Ovary (tissue), 9 donors: Measurements from ENCODE around the gene GALNT17. TPM values are rescaled to one million over a fixed set of nuclear protein-coding genes. Genes with fewer than 3 reads are reported as not detected.
"Not testable (repeated sequence)": the region's sequence is repeated elsewhere in the genome, so short reads cannot be mapped to it uniquely, and the experiment has no call there.

Experiments used
- DNase-seq, 5 donors: peaks; one replicate each; pipeline ENCODE4 v3.0.0-alpha.2; 2019 to 2020
- H3K27ac ChIP-seq, 2 donors: fragments of 200-600 bp; one replicate each; pipeline versions ENCODE4 v1.5.1 to v1.8.0; 2019 to 2022
- H3K27me3 ChIP-seq: fragments of 200-600 bp; one replicate; pipeline ENCODE4 v1.8.0; 2022
- H3K36me3 ChIP-seq: fragments of 200-600 bp; sonication (generic); one replicate; pipeline ENCODE4 v1.5.1; 2019
- H3K4me1 ChIP-seq: one replicate; pipeline ENCODE4 v1.8.1; 2013; ENCODE audit warnings: mild to moderate bottlenecking, moderate library complexity; ENCODE audit not compliant: insufficient read depth
- H3K4me3 ChIP-seq: fragments of 200-600 bp; sonication (generic); one replicate; pipeline ENCODE4 v1.5.1; 2017
- H3K9me3 ChIP-seq, 2 donors: fragments of 200-600 bp in 1 of 2; sonication (generic) in 1 of 2; one replicate each; pipeline versions ENCODE4 v1.5.1 to v1.8.1; 2013 to 2019; ENCODE audit warnings: mild to moderate bottlenecking in 1 of 2, moderate library complexity in 1 of 2
- EP300 ChIP-seq: sonication (generic); formaldehyde crosslinking; IDR thresholded peaks from one replicate; pipeline ENCODE4 v1.6.1; 2017; ENCODE audit warnings: antibody characterized with exemption
- POLR2A ChIP-seq: fragments of 450-650 bp; IDR thresholded peaks from one replicate; pipeline ENCODE4 v1.6.1; 2017; ENCODE audit warnings: antibody characterized with exemption, mild to moderate bottlenecking, moderate library complexity
- WGBS, 3 donors: extraction: QIAGEN DNeasy Blood & Tissue Kit in 1 of 3; methylation state at CpG; one replicate each; pipeline versions ENCODE4 v1.1.5 to v1.1.7; 2013 to 2017; 5-methylcytosine and 5-hydroxymethylcytosine counted together
- intact Hi-C, 4 donors: fragments of 100-400 bp; cut with DNase I; formaldehyde crosslinking; loops; one replicate each; pipeline versions ENCODE4 v1.11.0 to v1.15.1; 2022 to 2023
- polyA plus RNA-seq, 2 donors: library from polyadenylated mRNA; stranded (reverse); fragments of 200-250 nt in 1 of 2; fragments of 350-450 nt in 1 of 2; fragmentation: Illumina TruSeq in 1 of 2; extraction: RNeasy Lipid Tissue Mini Kit (QIAGEN cat#74804) in 1 of 2; gene quantifications; one replicate each; pipeline ENCODE4 v1.2.3, GENCODE V29; 2013 to 2014
- total RNA-seq, 7 donors: library from RNA; depleted of rRNA in 2 of 7; stranded (reverse); fragments of >200 nt in 2 of 7; fragmentation: NEBNext Ultra II Directional in 3 of 7; extraction: Animal tissue kit (Norgen Biotek cat#: 25700) in 3 of 7; gene quantifications; one replicate each; pipeline versions ENCODE4 v1.1.0 to v1.2.4, GENCODE V29; 2016 to 2023
- TF ChIP-seq, protein P1 (sequence below), 3 donors: fragments of 450-650 bp in 2 of 3; fragments of 200-600 bp in 1 of 3; IDR thresholded peaks; one replicate each; pipeline versions ENCODE4 v1.5.1 to v1.8.0; 2016 to 2022; ENCODE audit warnings: antibody characterized with exemption in 3 of 3, mild to moderate bottlenecking in 1 of 3
- donor health status: DM: no; HTN: no; CAD: no; lungs with moderate emphysema.
- donor health status: DM: no; HTN: no; CAD: no.
- donor health status: Bipolar disorder and iron deficiency.
- donor health status: DM: yes; HTN: yes; CAD: no.
- donor health status: DM: no; HTN: no; CAD: no.
- donor health status: DM: yes; HTN: yes; CAD: no.

GALNT17 gene
- total and polyA plus RNA-seq, 9 donors: 13.4 to 90.1 (median 57.1) TPM

- H3K4me3 ChIP-seq: no peak overlapping the region
- no peaks in the 10 kb centered on the region for H3K27me3 ChIP-seq
- no peaks in the 10 kb centered on the region for H3K36me3 ChIP-seq
- 65 to 78% (median 69%) methylated on average over 6 of the region's 6 CpGs for WGBS, 3 donors
- DNase-seq: no peak
- intact Hi-C loops: no loop called here
- TF ChIP-seq EP300: no peak
- TF ChIP-seq, protein P1, sequence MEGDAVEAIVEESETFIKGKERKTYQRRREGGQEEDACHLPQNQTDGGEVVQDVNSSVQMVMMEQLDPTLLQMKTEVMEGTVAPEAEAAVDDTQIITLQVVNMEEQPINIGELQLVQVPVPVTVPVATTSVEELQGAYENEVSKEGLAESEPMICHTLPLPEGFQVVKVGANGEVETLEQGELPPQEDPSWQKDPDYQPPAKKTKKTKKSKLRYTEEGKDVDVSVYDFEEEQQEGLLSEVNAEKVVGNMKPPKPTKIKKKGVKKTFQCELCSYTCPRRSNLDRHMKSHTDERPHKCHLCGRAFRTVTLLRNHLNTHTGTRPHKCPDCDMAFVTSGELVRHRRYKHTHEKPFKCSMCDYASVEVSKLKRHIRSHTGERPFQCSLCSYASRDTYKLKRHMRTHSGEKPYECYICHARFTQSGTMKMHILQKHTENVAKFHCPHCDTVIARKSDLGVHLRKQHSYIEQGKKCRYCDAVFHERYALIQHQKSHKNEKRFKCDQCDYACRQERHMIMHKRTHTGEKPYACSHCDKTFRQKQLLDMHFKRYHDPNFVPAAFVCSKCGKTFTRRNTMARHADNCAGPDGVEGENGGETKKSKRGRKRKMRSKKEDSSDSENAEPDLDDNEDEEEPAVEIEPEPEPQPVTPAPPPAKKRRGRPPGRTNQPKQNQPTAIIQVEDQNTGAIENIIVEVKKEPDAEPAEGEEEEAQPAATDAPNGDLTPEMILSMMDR (IDR thresholded peaks at IDR 0.05): no peak
- TF ChIP-seq POLR2A: no peak
- no peaks in the 10 kb centered on the region for H3K9me3 ChIP-seq
- peaks cover 5% of the 10 kb centered on the region for H3K4me1 ChIP-seq
- H3K27ac ChIP-seq: no peak overlapping the region
Measured at GRCh38 chr7:71637578-71637977, 505.6 kb downstream of the GALNT17 start.

DNA sequence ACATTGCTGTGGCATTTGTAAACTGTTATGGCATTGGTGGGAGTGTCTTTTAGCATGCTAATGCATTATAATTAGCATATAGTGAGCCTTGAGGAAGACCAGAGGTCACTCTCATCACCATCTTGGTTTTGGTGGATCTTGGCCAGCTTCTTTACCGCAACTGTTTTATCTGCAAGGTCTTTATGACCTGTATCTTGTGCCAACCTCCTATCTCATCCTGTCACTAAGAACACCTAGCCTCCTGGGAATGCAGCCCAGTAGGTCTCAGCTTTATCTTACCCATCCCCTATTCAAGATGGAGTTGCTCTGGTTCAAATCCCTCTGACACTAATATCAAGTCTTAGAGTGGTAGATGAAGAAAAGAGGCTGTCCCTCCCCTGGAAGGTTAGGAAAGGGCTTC is 506.2 kb downstream of the GALNT17 start:
- TF ChIP-seq, protein P1 (IDR thresholded peaks at IDR 0.05): no peak
- TF ChIP-seq POLR2A: no peak
- TF ChIP-seq EP300: no peak
- H3K36me3 ChIP-seq: no peaks in the 10 kb centered on the region
- H3K4me3 ChIP-seq: no peak overlapping the region
- 35 to 56% (median 52%) methylated on average over 1 of the region's 1 CpG for WGBS, 3 donors
- no peak overlapping the region for H3K27ac ChIP-seq
- intact Hi-C loops: no loop called here
- H3K4me1 ChIP-seq: peaks cover 3% of the 10 kb centered on the region
- DNase-seq: no peak
- H3K9me3 ChIP-seq: no peaks in the 10 kb centered on the region
- H3K27me3 ChIP-seq: no peaks in the 10 kb centered on the region

GRCh38 chr7:71639382-71640085 is 507.6 kb downstream of the GALNT17 start:
- 81 to 83% (median 81%) methylated on average over 12 of the region's 12 CpGs for whole genome bisulfite sequencing, 3 donors
- Histone ChIP-seq H3K9me3 (no peaks in the 10 kb centered on the region), H3K4me1 (peaks cover 2% of the 10 kb centered on the region), H3K27ac (no peak overlapping the region), H3K4me3 (no peak overlapping the region), H3K36me3 (no peaks in the 10 kb centered on the region), H3K27me3 (no peaks in the 10 kb centered on the region)
- no peak for DNase-seq
- intact Hi-C loops: no loop called here
- TF ChIP-seq, protein P1 (IDR thresholded peaks at IDR 0.05): no peak
- no peak for TF ChIP-seq POLR2A
- TF ChIP-seq EP300: no peak

DNA sequence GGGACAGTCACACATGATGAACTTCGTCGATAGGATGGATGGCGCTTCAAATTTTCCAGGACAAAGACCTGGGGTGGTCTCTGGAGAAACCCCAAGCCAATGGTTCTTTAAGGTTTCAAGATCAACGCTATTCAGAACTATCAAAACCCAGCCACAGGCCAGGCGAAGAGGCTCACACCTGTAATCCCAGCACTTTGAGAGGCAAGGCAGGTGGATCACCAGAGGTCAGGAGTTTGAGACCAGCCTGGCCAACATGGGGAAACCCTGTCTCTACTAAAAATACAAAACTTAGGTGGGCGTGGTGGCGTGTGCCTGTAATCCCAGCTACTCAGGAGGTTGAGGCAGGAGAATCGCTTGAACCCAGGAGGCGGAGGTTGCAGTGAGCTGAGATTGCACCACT is 511.1 kb downstream of the GALNT17 start:
- DNase-seq, H3K36me3 ChIP-seq, H3K27ac ChIP-seq, intact Hi-C loops, H3K4me1 ChIP-seq, H3K27me3 ChIP-seq, H3K4me3 ChIP-seq, H3K9me3 ChIP-seq: not testable (repeated sequence)
- WGBS, 3 donors: 91 to 96% (median 94%) methylated on average over 9 of the region's 9 CpGs

- 86 to 89% (median 87%) methylated on average over 4 of the region's 4 CpGs for WGBS, 3 donors
- H3K27ac ChIP-seq: no peak overlapping the region
- H3K4me1 ChIP-seq: no peaks in the 10 kb centered on the region
- no peak overlapping the region for H3K4me3 ChIP-seq
- peaks cover 0 to 7% of the 10 kb centered on the region in 2 donors for H3K9me3 ChIP-seq
- intact Hi-C loops: no loop called here
- no peak for DNase-seq
- TF ChIP-seq POLR2A (no peak), EP300 (no peak)
- TF ChIP-seq, protein P1 (IDR thresholded peaks at IDR 0.05): no peak
- no peaks in the 10 kb centered on the region for H3K27me3 ChIP-seq
- no peaks in the 10 kb centered on the region for H3K36me3 ChIP-seq
Measured at GRCh38 chr7:71645836-71646235, 513.9 kb downstream of the GALNT17 start.
